Astrocyte (in vitro differentiated cells and primary cell): Measurements from ENCODE around the gene LIN7A. TPM values are rescaled to one million over a fixed set of nuclear protein-coding genes. Genes with fewer than 3 reads are reported as not detected.

ENCODE experiments used
- DNase-seq: peaks from one replicate; pipeline ENCODE4 v3.0.0-alpha.2; 2010; ENCODE audit warnings: low read depth
- FAIRE-seq: peaks from 2 replicates; lab custom pipeline; 2011; peaks lifted over from hg19 to GRCh38; lab: Jason Lieb, UNC
- H2AFZ ChIP-seq: 2 replicates; pipeline ENCODE4 v1.6.0; 2012; ENCODE audit warnings: low read depth, low read length, inconsistent platforms
- H3K27ac ChIP-seq: 2 replicates; pipeline ENCODE4 v1.5.1; 2011; ENCODE audit warnings: low read depth, low read length, inconsistent platforms
- H3K27me3 ChIP-seq: 2 replicates; pipeline ENCODE4 v1.6.0; 2011; ENCODE audit warnings: low read length, inconsistent platforms; ENCODE audit not compliant: insufficient read depth
- H3K36me3 ChIP-seq: 2 replicates; pipeline ENCODE4 v1.5.1; 2011; ENCODE audit warnings: low read length, inconsistent platforms; ENCODE audit not compliant: insufficient read depth
- H3K4me1 ChIP-seq: 2 replicates; pipeline ENCODE4 v1.5.1; 2011; ENCODE audit warnings: low read length, inconsistent platforms; ENCODE audit not compliant: insufficient read depth
- H3K4me2 ChIP-seq: 2 replicates; pipeline ENCODE4 v1.6.0; 2012; ENCODE audit warnings: low read length, inconsistent platforms
- H3K4me3 ChIP-seq: 2 replicates; pipeline ENCODE4 v1.5.1; 2011; ENCODE audit warnings: low read depth, mild to moderate bottlenecking, low read length, inconsistent platforms; ENCODE audit not compliant: insufficient read depth
- H3K79me2 ChIP-seq: 2 replicates; pipeline ENCODE4 v1.6.0; 2012; ENCODE audit warnings: mild to moderate bottlenecking, low read length, inconsistent platforms; ENCODE audit not compliant: insufficient read depth
- H3K9ac ChIP-seq: 2 replicates; pipeline ENCODE4 v1.6.0; 2012; ENCODE audit warnings: mild to moderate bottlenecking, low read length, inconsistent platforms
- H3K9me3 ChIP-seq: 2 replicates; pipeline ENCODE4 v1.5.1; 2012; ENCODE audit warnings: low read depth, mild to moderate bottlenecking, low read length, inconsistent platforms; ENCODE audit not compliant: insufficient read depth
- H4K20me1 ChIP-seq: 2 replicates; pipeline ENCODE4 v1.6.0; 2012; ENCODE audit warnings: low read length, inconsistent platforms; ENCODE audit not compliant: insufficient read depth
- H3K27ac Mint-ChIP-seq: one replicate; pipeline ENCODE4 v1.8.0; 2021; ENCODE audit warnings: mild to moderate bottlenecking, mixed read lengths; ENCODE audit not compliant: unreplicated experiment
- H3K27me3 Mint-ChIP-seq: one replicate; pipeline ENCODE4 v1.8.0; 2021; ENCODE audit warnings: low read depth, mixed read lengths; ENCODE audit not compliant: unreplicated experiment
- H3K36me3 Mint-ChIP-seq: one replicate; pipeline ENCODE4 v1.8.0; 2021; ENCODE audit warnings: low read depth, mixed read lengths; ENCODE audit not compliant: unreplicated experiment
- H3K4me1 Mint-ChIP-seq: one replicate; pipeline ENCODE4 v1.8.0; 2021; ENCODE audit warnings: low read depth, mixed read lengths; ENCODE audit not compliant: unreplicated experiment
- H3K4me3 Mint-ChIP-seq: one replicate; pipeline ENCODE4 v1.8.0; 2021; ENCODE audit warnings: mild to moderate bottlenecking, moderate library complexity, mixed read lengths; ENCODE audit not compliant: unreplicated experiment
- H3K9me3 Mint-ChIP-seq: one replicate; pipeline ENCODE4 v1.8.0; 2021; ENCODE audit warnings: mild to moderate bottlenecking, mixed read lengths; ENCODE audit not compliant: unreplicated experiment
- CTCF ChIP-seq: IDR thresholded peaks from 2 replicates; pipeline ENCODE4 v1.5.1; 2011; ENCODE audit warnings: low read depth, mild to moderate bottlenecking, inconsistent platforms, low read length, moderate library complexity; ENCODE audit not compliant: insufficient read depth
- EZH2 ChIP-seq: IDR thresholded peaks from 2 replicates; pipeline ENCODE4 v1.6.1; 2012; ENCODE audit warnings: mild to moderate bottlenecking, low read length, inconsistent platforms; ENCODE audit not compliant: insufficient read depth
- total RNA-seq: library from RNA; stranded (reverse); gene quantifications from 2 replicates; pipeline ENCODE4 v1.2.1, GENCODE V29; 2021

Gene LIN7A
- total RNA-seq, 1 donor from 2014 or later, result 1.6 TPM

- Mint-ChIP-seq H3K4me1 (peaks cover 4% of the 10 kb centered on the region), H3K27me3 (no peaks in the 10 kb centered on the region), H3K9me3 (no peaks in the 10 kb centered on the region), H3K36me3 (no peaks in the 10 kb centered on the region), H3K4me3 (no peak overlapping the region), H3K27ac (no peak overlapping the region)
- H3K27me3 ChIP-seq, result no peaks in the 10 kb centered on the region
- H3K9me3 ChIP-seq, result no peaks in the 10 kb centered on the region
- no peak overlapping the region for H3K9ac ChIP-seq
- H3K36me3 ChIP-seq, result no peaks in the 10 kb centered on the region
- H4K20me1 ChIP-seq, result no peaks in the 10 kb centered on the region
- H3K4me3 ChIP-seq, result no peak overlapping the region
- TF ChIP-seq CTCF, result no peak
- TF ChIP-seq EZH2, result no peak
- H3K27ac ChIP-seq, result no peak overlapping the region
- H3K79me2 ChIP-seq, result no peaks in the 10 kb centered on the region
- DNase-seq (no peak), FAIRE-seq (no peak)
- H3K4me1 ChIP-seq, result no peaks in the 10 kb centered on the region
- H2AFZ ChIP-seq, result no peak overlapping the region
- no peak overlapping the region for H3K4me2 ChIP-seq
Measured at GRCh38 chr12:80849337-80849736, 88.4 kb downstream of the LIN7A start.

DNA sequence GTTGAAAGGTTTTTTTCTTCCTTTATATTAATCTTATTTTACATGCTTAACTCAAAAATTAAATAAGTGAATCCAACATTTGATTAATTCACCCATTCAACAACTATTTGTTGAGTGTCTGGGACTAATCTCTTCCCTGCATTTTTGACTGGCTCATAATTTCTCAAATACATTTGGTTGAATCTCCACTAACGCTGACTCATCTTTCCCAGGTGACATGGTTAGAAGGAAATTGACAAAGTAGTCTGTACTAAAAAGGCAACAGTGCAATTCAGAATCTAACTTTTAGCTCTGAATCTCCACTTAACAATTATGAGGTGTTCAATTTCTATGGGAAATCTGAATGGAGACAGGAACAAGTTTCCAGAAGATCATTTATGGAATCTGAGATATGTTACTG lies 88.9 kb downstream of the LIN7A start:
- Histone ChIP-seq H4K20me1 (no peaks in the 10 kb centered on the region), H3K4me2 (no peak overlapping the region), H3K36me3 (no peaks in the 10 kb centered on the region), H3K9ac (no peak overlapping the region), H3K4me3 (no peak overlapping the region), H2AFZ (no peak overlapping the region), H3K9me3 (no peaks in the 10 kb centered on the region), H3K79me2 (no peaks in the 10 kb centered on the region), H3K27ac (no peak overlapping the region), H3K4me1 (no peaks in the 10 kb centered on the region), H3K27me3 (no peaks in the 10 kb centered on the region)
- no peaks in the 10 kb centered on the region for H3K36me3 Mint-ChIP-seq
- no peak overlapping the region for H3K27ac Mint-ChIP-seq
- TF ChIP-seq CTCF, result no peak
- TF ChIP-seq EZH2, result no peak
- peak; percentile 32 for DNase-seq
- H3K4me1 Mint-ChIP-seq, result peaks cover 4% of the 10 kb centered on the region
- H3K27me3 Mint-ChIP-seq, result no peaks in the 10 kb centered on the region
- H3K9me3 Mint-ChIP-seq, result no peaks in the 10 kb centered on the region
- H3K4me3 Mint-ChIP-seq, result no peak overlapping the region
- FAIRE-seq, result no peak

DNA sequence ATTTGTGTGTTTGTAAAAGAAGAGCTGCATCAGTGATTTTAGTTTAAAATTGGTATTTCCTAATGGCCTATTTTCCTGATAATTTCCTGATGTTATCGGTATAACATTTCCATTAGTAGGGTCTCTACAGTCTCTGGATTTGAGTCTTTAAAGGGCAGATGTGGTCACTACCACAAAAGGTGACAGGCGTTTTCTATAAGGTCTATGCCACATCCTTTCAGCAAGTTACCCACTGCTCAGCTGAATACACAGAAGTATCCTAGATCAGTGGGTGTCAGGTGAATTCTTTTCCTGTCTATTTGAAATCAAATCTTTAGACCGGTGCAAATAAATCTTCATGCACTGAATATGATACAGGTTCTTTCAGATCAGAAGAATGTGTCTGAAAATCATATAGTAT lies 90.2 kb downstream of the LIN7A start:
- H3K4me3 Mint-ChIP-seq, result no peak overlapping the region
- no peak overlapping the region for H2AFZ ChIP-seq
- H3K36me3 Mint-ChIP-seq, result no peaks in the 10 kb centered on the region
- H3K27me3 Mint-ChIP-seq, result no peaks in the 10 kb centered on the region
- H3K9ac ChIP-seq, result no peak overlapping the region
- no peak for TF ChIP-seq CTCF
- no peak for TF ChIP-seq EZH2
- no peaks in the 10 kb centered on the region for H3K9me3 Mint-ChIP-seq
- no peaks in the 10 kb centered on the region for H3K9me3 ChIP-seq
- no peak overlapping the region for H3K4me2 ChIP-seq
- H4K20me1 ChIP-seq, result no peaks in the 10 kb centered on the region
- H3K4me3 ChIP-seq, result no peak overlapping the region
- no peaks in the 10 kb centered on the region for H3K79me2 ChIP-seq
- FAIRE-seq (no peak), DNase-seq (no peak)
- no peaks in the 10 kb centered on the region for H3K36me3 ChIP-seq
- H3K27me3 ChIP-seq, result no peaks in the 10 kb centered on the region
- H3K27ac Mint-ChIP-seq, result no peak overlapping the region
- peaks cover 4% of the 10 kb centered on the region for H3K4me1 Mint-ChIP-seq
- no peak overlapping the region for H3K27ac ChIP-seq
- no peaks in the 10 kb centered on the region for H3K4me1 ChIP-seq
